Activated CD4-positive, alpha-beta T cell treated with anti-CD3 and anti-CD28 coated beads, Interleukin-2, amount 50 U/mL, for 1 hour (primary cell): ENCODE data around the gene IZUMO1.

Experiments used
- DNase-seq: peaks from one replicate; pipeline ENCODE4 v3.0.0-alpha.2; 2020

IZUMO1 gene

DNA sequence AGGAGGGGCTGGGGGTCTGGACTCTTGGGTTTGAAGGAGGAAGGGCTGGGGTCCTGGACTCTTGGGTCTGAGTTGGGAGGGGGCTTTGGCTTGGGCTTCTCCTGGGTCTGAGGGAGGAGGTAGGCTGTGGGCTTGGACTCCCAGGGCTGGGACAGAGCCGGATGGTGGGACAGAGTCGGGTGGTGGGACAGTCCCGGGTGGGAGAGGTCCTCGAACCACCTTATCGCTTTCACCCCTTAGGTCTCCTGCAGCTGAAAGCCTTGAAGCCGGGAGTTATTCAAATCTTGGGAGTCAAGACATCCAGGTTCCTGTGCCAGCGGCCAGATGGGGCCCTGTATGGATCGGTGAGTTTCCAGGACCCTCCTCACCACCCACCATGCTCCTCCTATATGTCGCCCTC, 10.0 kb upstream of the IZUMO1 start:
- DNase-seq, result no peak

- DNase-seq, result no peak
These were observed 9.5 kb upstream of the IZUMO1 start for GRCh38 chr19:48756212-48756611.

GRCh38 chr19:48755787-48756186, 9.1 kb upstream of the IZUMO1 start:
- DNase-seq, result no peak

DNA sequence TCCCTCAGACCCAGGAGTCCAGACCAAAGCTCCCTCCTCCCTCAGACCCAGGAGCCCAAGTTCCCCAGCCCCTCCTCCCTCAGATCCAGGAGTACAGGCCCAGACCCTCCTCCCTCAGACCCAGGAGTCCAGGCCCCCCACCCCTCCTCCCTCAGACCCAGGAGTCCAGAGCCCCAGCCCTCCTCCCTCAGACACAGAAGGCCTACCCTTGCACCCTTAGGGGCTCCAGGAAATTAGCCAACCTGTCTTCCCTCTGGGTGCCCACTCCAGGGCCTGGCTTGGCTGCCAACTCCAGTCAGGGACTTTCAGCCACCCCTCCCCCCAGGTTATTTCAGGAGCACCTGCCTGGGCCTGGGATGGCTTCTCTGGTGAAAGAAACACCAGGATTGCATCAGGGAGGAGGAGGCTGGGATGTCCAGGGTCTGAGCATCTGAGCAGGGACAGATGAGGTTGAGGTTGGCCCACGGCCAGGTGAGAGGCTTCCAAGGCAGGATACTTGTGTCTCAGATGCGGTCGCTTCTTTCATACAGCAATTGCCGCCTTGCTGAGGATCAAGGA, 8.5 kb upstream of the IZUMO1 start, which contains the start of gene FGF21:
Gene FGF21, plus strand, starts transcription at position 441 of the 558 bp plus-strand sequence. CDS start 713 bp downstream, outside the sequence.
- no peak for DNase-seq

GRCh38 chr19:48752496-48753365, 6.0 kb upstream of the IZUMO1 start, which contains the start of gene FUT1:
Gene FUT1 (minus strand): TSS chr19:48752641. CDS start chr19:48751281, 1,360 bp downstream.
- DNase-seq, result peak; percentile 39

GRCh38 chr19:48751845-48752495, 5.3 kb upstream of the IZUMO1 start:
- no peak for DNase-seq

- no peak for DNase-seq
These were observed 4.2 kb upstream of the IZUMO1 start for GRCh38 chr19:48750771-48751504.

DNA sequence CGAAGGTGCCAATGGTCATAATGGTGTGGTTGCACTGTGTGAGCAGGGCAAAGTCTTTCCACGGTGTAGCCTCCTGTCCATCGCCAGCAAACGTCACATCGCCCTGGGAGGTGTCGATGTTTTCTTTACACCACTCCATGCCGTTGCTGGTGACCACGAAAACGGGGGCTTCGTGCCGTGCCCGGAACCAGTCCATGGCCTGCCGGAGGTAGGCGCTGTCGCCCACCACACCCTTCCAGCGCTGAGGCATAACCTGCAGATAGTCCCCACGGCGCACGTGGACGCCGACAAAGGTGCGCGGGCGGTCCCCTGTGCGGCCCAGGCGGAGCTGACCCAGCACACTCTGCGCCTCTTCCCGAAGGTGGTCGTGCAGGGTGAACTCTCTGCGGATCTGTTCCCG, 3.6 kb upstream of the IZUMO1 start:
- no peak for DNase-seq

DNA sequence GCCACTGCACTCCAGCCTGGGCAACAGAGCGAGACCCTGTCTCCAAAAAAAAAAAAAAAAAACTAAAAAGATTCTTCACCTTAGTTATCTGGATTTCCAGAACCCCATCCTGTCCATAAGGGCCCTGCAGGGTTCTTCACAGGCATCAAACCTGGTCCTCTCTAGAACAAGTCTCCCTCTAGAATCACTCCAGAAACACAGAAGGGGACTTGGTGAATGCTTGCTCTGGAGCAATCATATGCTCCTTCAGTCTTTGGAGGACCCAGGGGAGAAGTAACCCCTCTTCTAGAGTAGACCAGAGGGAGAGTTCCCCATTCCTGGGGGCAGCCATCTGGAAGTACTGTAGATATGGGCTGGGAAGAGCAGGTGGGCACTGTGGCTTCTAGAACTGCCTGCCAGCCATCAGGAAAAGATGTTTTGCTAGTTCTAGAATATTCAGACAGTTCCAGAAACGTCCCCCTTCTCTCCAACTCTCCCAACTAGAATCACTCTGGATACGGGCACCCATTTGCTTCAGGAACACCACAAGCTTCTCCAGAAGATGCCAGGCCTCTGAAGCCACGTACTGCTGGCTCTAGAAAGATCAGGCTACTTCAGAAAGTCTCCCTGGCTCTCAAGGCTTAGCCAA, 3.0 kb upstream of the IZUMO1 start:
- DNase-seq, result no peak

GRCh38 chr19:48746110-48746509, 599 bp downstream of the IZUMO1 start:
- DNase-seq, result no peak

DNA sequence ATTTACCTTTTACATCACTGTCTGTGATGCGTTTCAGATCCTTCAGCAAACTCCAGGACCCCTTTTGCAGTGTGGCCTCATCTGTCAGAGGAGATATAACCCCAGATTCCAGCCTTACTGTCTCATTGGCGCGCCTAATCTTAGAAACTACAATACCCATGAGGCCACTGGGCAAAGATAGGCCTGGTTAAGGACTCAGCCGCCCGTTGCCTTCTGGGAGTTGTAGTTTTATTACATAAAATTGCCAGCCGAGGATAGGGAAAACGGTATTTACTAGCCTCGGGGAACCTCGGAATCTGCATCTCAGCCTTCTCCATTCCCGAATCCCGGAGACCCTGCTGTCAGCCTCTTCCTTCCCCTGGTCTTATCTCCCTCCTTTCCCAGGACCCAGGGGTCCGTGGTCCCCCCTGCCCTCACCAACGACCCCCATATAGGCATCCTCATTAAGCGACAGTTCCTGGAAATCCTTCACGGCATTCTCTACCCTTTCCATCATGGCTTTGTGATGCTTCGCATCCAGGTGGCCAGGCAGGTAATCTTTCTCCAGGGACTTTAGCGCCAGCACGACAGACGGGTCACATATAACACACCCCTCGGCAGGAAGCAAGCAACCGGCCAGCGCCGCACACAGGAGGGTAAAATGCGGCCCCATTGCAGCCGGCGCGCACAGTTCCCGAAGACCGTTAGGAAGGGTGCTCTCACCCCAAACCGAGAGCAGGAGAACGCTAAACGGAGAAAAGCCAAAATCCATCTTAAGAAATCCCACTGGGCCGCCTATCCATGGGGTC, 1.3 kb downstream of the IZUMO1 start:
- DNase-seq, result peak; percentile 48

DNA sequence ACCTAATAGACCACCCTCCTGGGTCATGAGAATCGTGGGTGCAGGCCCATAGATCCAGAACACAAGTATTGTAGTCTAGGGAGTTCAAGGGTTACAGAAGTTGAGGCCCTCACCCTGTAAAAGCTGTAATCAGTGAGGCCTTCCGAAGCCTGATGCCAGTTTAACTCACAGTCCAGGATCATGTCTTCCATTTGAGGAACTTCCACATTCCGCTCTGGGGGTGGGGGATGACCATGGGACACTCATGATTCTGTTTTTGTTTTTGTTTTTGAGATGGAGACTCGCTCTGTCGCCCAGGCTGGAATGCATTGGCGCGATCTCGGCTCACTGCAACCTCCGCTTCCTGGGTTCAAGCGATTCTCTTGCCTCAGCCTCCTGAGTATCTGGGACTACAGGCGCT, 4.6 kb downstream of the IZUMO1 start:
- no peak for DNase-seq

DNA sequence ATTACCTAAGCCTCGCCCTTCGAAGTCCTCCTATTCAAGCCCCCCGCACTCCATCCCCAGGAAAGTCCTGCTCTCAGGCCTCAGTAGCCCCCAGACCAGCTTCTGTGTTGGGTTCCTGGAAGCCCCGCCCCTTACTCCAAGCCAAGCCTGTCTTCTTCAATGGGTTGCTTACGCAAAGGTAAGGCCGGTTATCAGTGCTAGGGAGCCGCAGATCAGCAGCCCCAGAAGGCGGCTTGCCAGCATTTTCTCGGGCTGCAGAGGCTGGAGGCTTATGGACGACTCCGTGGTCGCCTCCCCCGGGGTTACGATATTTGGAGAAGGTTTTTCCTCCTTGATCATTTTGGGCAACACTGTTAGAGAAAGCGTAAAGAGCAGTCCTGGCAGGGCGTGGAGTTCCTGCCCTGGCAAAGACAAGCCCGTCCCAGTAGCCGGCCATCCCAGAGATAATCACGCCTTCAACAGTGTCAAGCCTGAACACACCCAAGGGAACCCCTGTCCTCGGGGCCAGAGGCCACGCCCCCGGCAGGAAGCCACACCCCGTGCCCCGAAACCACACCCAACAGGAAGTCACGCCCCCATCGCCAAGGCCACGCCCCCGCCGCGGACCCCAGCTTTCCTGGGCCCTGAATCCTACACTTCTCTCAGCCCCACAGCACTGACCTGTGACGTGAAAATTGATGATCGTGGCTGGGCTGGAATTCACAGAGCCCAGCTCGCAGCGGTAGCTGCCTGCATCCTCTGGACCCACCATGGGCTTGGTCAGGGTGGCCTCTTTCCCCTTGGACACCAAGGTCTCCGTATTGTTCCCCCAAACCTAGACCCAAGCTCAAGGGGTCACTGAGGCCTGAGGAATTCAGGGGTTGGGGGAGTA, 5.3 kb downstream of the IZUMO1 start:
- DNase-seq, result no peak

DNA sequence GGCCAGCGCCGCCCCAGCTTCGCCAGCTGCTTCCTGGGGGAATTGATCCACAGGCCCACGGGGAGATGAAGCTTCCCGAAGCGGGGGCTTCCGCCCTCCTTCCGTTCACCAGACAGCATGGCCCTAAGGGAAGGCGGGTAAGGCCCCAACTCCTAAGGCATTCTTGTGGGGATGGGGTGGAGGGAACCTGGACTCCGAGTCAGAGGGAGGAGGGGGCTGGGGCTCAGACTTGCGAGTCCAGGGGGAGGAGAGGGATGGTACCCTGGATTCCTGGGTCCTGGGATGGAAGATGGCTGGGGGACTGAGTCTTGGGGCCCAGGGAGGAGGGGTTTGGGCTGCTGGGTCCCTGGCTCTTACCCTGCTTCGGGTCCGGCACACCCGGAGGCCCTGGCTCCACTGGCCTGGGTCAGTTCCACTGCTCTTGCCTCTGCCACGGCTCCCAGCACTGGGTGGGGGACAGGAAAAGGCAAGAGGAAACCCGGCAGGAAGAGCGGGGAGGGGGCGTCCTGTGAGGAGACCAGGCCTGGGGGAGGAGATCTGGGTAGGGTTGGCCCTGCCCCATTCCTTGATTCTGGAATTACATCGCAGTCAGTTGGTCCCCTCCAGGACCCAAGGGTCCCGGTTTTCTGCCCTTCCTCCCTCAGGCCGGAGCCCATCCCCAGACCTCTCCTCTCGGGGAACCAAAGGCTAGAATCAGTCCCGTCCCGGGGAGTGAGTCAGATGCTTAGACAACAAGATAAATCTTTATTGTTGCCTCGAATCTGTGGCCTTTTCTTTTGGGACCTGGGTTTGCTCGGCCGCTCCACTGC, 6.3 kb downstream of the IZUMO1 start, which contains the start of gene RASIP1:
Gene RASIP1, minus strand, starts transcription at position 447 of the 809 bp plus-strand sequence. Its CDS starts 328 bp downstream, at position 119.
- DNase-seq, result no peak

- DNase-seq, result no peak
These were observed 7.1 kb downstream of the IZUMO1 start for GRCh38 chr19:48739404-48740163.

DNA sequence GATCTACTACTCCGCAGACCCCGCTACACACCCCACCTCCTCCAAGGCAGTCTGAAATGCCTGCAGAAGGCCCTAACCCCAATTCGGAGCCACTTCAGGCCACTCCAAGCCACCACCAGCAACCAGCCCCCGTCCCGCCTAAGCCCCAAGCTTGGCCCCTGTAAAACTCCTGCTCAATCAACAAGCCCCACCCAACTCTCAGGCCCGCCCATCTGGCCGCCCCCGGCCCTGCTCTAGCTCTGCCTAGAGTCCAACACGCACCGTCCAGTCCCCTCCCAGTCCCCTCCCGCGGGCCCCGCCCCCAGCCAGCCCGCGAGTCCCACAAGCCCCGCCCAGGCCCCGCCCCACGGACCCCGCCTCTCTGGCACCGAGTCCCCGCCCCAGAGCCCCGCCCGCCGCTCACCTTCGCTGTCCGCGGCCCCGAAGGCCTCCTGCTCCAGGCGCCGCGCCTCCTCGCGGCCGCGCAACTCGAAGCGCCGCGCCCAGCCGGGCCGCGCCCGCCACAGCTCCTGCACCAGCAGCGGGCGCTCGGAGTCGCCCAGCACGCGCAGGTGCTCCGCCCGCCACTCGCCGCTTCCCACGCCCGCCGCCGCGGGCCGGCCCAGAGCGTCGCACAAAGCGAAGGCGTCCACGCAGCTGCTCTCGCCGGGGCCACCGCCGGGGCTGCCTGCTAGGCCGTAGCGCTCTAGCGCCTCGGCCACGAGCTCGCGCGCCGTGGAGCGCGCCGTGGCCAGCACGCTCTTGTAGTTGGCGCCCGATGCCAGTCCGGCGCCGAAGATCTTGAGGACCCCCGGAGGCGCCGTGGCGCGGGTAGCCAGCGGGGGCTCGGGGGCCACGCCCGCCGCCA, 7.9 kb downstream of the IZUMO1 start:
- peak; percentile 94 for DNase-seq

DNA sequence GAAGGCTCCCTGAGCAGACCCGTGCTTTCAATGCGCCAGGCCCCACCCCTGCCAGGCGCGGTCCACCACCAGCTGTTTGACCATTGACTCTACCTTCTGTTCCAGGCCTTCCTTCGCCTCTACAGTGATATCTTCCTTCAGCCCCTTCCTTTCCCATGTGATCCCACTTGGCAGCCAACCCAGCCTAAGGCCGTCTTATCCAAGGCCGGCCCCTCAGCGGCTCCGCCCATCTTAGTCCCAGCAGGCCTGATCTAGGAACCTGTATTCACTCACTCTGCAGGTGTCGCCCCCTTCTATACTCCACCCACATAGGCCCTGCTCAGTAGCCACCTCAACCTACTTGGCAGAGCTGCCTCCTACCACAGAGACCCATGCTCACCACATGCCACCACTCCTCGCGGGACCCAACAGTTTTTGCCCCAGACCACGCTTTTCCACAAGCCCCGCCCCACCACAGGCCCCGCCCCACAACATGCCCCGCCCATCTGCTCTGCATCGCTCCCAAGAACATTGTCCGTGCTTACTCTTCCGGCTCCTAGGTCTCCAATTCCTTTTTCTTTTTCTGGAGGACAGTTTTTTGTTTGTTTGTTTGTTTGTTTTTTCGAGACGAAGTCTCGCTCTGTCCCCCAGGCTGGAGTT, 9.2 kb downstream of the IZUMO1 start:
- DNase-seq, result no peak
